CD4-positive, alpha-beta T cell treated with Interleukin-15 for 1 hour (primary cell): ENCODE results near the gene RPL10A.
"Not testable (repeated sequence)": the region's sequence is repeated elsewhere in the genome, so short reads cannot be mapped to it uniquely, and the experiment has no call there.

ENCODE experiments used
- DNase-seq: peaks from one replicate; pipeline ENCODE4 v3.0.0-alpha.2; 2020

RPL10A gene

GRCh38 chr6:35515939-35516338 is 47.7 kb downstream of the RPL10A start:
- DNase-seq = not testable (repeated sequence)

- no peak for DNase-seq
These were observed 48.5 kb downstream of the RPL10A start for GRCh38 chr6:35516712-35517111.

- not testable (repeated sequence) for DNase-seq
These were observed 49.8 kb downstream of the RPL10A start for GRCh38 chr6:35517978-35518377.

- DNase-seq = no peak
These were observed 50.5 kb downstream of the RPL10A start for GRCh38 chr6:35518566-35519312.

- DNase-seq = no peak
These were observed 51.3 kb downstream of the RPL10A start for GRCh38 chr6:35519313-35520015.
